Measurements from ENCODE around the gene VLDLR.

GRCh38 chr9:2642068-2642467 lies 20.5 kb downstream of the VLDLR start:
- no peak for TF ChIP-seq POLR2A (IDR thresholded peaks at IDR 0.05)
- TF ChIP-seq CTCF (IDR thresholded peaks at IDR 0.05): no peak
